Tibial nerve (tissue), 3 donors: Measurements from ENCODE around the gene SNAPC1.

Experiments used
- CTCF ChIP-seq, 5 experiments: fragments of 200-600 bp in 3 of 5; fragments of 450-650 bp in 2 of 5; sonication (generic) in 3 of 5; IDR thresholded peaks; one replicate each; pipeline ENCODE4 v1.5.1; 2016 to 2019; ENCODE audit warnings: antibody characterized with exemption in 5 of 5, mild to moderate bottlenecking in 3 of 5, moderate library complexity in 2 of 5
- POLR2A ChIP-seq, 2 donors: fragments of 450-650 bp; IDR thresholded peaks; one replicate each; pipeline ENCODE4 v1.6.1; 2017; ENCODE audit warnings: antibody characterized with exemption in 2 of 2, mild to moderate bottlenecking in 2 of 2, moderate library complexity in 2 of 2

GRCh38 chr14:61774861-61775260 is 12.6 kb downstream of the SNAPC1 start:
- TF ChIP-seq POLR2A (IDR thresholded peaks at IDR 0.05) (no peak), CTCF (IDR thresholded peaks at IDR 0.05) (no peak)
